Stimulated activated CD8-positive, alpha-beta memory T cell treated with anti-CD3 and anti-CD28 coated beads, Interleukin-4, amount 100 ng/mL, for 4 hours (primary cell): ENCODE measurements around the gene KCNQ1OT1.

Source experiments
- DNase-seq, 2 donors: peaks; one replicate each; pipeline ENCODE4 v3.0.0-alpha.2; 2020; ENCODE audit warnings: low read depth in 2 of 2, low spot score in 1 of 2

Gene KCNQ1OT1

GRCh38 chr11:2703363-2704141 lies 3.8 kb upstream of the KCNQ1OT1 start:
- DNase-seq, result no peak

GRCh38 chr11:2702771-2703362 lies 3.1 kb upstream of the KCNQ1OT1 start:
- DNase-seq, result no peak

GRCh38 chr11:2701898-2702434 lies 2.2 kb upstream of the KCNQ1OT1 start:
- DNase-seq, result no peak

GRCh38 chr11:2701230-2701629 lies 1.4 kb upstream of the KCNQ1OT1 start:
- no peak for DNase-seq

GRCh38 chr11:2700415-2701211 lies 819 bp upstream of the KCNQ1OT1 start:
- DNase-seq, result no peak

GRCh38 chr11:2699185-2699530 lies 636 bp downstream of the KCNQ1OT1 start:
- DNase-seq, result no peak

GRCh38 chr11:2698386-2699184 lies 1.2 kb downstream of the KCNQ1OT1 start:
- no peak for DNase-seq

GRCh38 chr11:2697866-2698265 lies 1.9 kb downstream of the KCNQ1OT1 start:
- DNase-seq, result no peak

GRCh38 chr11:2696455-2696854 lies 3.3 kb downstream of the KCNQ1OT1 start:
- no peak for DNase-seq

GRCh38 chr11:2694995-2695939 lies 4.5 kb downstream of the KCNQ1OT1 start:
- DNase-seq, result no peak

GRCh38 chr11:2694495-2694894 lies 5.3 kb downstream of the KCNQ1OT1 start:
- DNase-seq, result no peak

GRCh38 chr11:2693271-2694261 lies 6.2 kb downstream of the KCNQ1OT1 start:
- DNase-seq, result no peak

- no peak for DNase-seq
These were observed 7.6 kb downstream of the KCNQ1OT1 start for GRCh38 chr11:2691991-2692875.

- DNase-seq, result no peak
These were observed 8.4 kb downstream of the KCNQ1OT1 start for GRCh38 chr11:2691355-2691761.

GRCh38 chr11:2690596-2691354 lies 9.0 kb downstream of the KCNQ1OT1 start:
- no peak for DNase-seq

- DNase-seq, result no peak
These were observed 9.9 kb downstream of the KCNQ1OT1 start for GRCh38 chr11:2689651-2690575.
